WERI-Rb-1 (cell line): ENCODE results near the gene FADS6.

Experiments used
- DNase-seq: peaks from one replicate; pipeline ENCODE4 v3.0.0-alpha.2; 2020
- H3K27ac ChIP-seq: fragments of 250-450 bp; sonication (Bioruptor Pico); 2 replicates; pipeline ENCODE4 v1.5.1; 2020; ENCODE audit warnings: mild to moderate bottlenecking, moderate library complexity
- H3K27me3 ChIP-seq: fragments of 250-450 bp; sonication (Bioruptor Pico); 2 replicates; pipeline ENCODE4 v1.5.1; 2021; ENCODE audit warnings: mild to moderate bottlenecking, low read depth, moderate library complexity; ENCODE audit not compliant: insufficient read depth, severe bottlenecking
- H3K36me3 ChIP-seq: fragments of 250-450 bp; sonication (Bioruptor Pico); 2 replicates; pipeline ENCODE4 v1.5.1; 2020; ENCODE audit warnings: mild to moderate bottlenecking, moderate library complexity
- H3K4me3 ChIP-seq: 2 replicates; pipeline ENCODE4 v1.5.1; 2011; ENCODE audit warnings: low read depth, mild to moderate bottlenecking, control low read depth, low read length
- H3K9me3 ChIP-seq: fragments of 250-450 bp; sonication (Bioruptor Pico); 2 replicates; pipeline ENCODE4 v1.5.1; 2021; ENCODE audit warnings: mild to moderate bottlenecking, moderate library complexity; ENCODE audit not compliant: severe bottlenecking
- CTCF ChIP-seq: IDR thresholded peaks from 2 replicates; pipeline ENCODE4 v1.5.1; 2011; ENCODE audit warnings: low read depth, mild to moderate bottlenecking, control low read depth, inconsistent platforms, low read length

Gene FADS6

GRCh38 chr17:74842599-74843351 is 50.7 kb downstream of the FADS6 start:
- peak; percentile 91 for TF ChIP-seq CTCF
- DNase-seq = peak; percentile 88
- Histone ChIP-seq H3K9me3 (no peaks in the 10 kb centered on the region), H3K27me3 (no peaks in the 10 kb centered on the region), H3K36me3 (peaks cover 4% of the 10 kb centered on the region; the same call in 1 of the 2 replicates), H3K27ac (peak overlapping the region; percentile 62), H3K4me3 (peak overlapping the region; percentile 39)

GRCh38 chr17:74842146-74842598 is 51.3 kb downstream of the FADS6 start:
- Histone ChIP-seq H3K9me3 (no peaks in the 10 kb centered on the region), H3K4me3 (peak overlapping the region; percentile 21), H3K27me3 (no peaks in the 10 kb centered on the region), H3K27ac (peak overlapping the region; percentile 62), H3K36me3 (peaks cover 7% of the 10 kb centered on the region)
- peak; percentile 70 for DNase-seq
- TF ChIP-seq CTCF = peak; percentile 58

GRCh38 chr17:74840989-74841666 is 52.3 kb downstream of the FADS6 start:
- DNase-seq = peak; percentile 68
- no peak overlapping the region for H3K27ac ChIP-seq
- H3K9me3 ChIP-seq = no peaks in the 10 kb centered on the region
- TF ChIP-seq CTCF = no peak
- no peaks in the 10 kb centered on the region for H3K27me3 ChIP-seq
- peaks cover 16% of the 10 kb centered on the region for H3K36me3 ChIP-seq
- no peak overlapping the region for H3K4me3 ChIP-seq

GRCh38 chr17:74839990-74840852 is 53.2 kb downstream of the FADS6 start:
- H3K9me3 ChIP-seq = no peaks in the 10 kb centered on the region
- no peak overlapping the region for H3K4me3 ChIP-seq
- no peaks in the 10 kb centered on the region for H3K27me3 ChIP-seq
- H3K27ac ChIP-seq = no peak overlapping the region
- DNase-seq = no peak
- TF ChIP-seq CTCF = no peak
- peaks cover 20% of the 10 kb centered on the region for H3K36me3 ChIP-seq

- TF ChIP-seq CTCF = no peak
- no peak for DNase-seq
- no peak overlapping the region for H3K27ac ChIP-seq
- H3K27me3 ChIP-seq = no peaks in the 10 kb centered on the region
- peaks cover 20% of the 10 kb centered on the region for H3K36me3 ChIP-seq
- no peaks in the 10 kb centered on the region for H3K9me3 ChIP-seq
- H3K4me3 ChIP-seq = no peak overlapping the region
These were observed 55.2 kb downstream of the FADS6 start for GRCh38 chr17:74838274-74838673.
